Astrocyte of the cerebellum (primary cell): ENCODE data around the gene CX3CL1.
A peak's percentile ranks its signal among the peaks of the same experiment; 100 is the strongest.
"Not testable (repeated sequence)": the region's sequence is repeated elsewhere in the genome, so short reads cannot be mapped to it uniquely, and the experiment has no call there.

Experiments
- DNase-seq: peaks from one replicate; pipeline ENCODE4 v3.0.0-alpha.2; 2011; ENCODE audit warnings: low read depth
- H3K4me3 ChIP-seq: 2 replicates; pipeline ENCODE4 v1.5.1; 2011; ENCODE audit warnings: mild to moderate bottlenecking, low read depth, low read length, moderate library complexity
- CTCF ChIP-seq: IDR thresholded peaks from 2 replicates; pipeline ENCODE4 v1.5.1; 2012; ENCODE audit warnings: low read length, low read depth, moderate library complexity, mild to moderate bottlenecking; ENCODE audit errors: missing control alignments
- in situ Hi-C: cut with HindIII; loops from 2 replicates; pipeline ENCODE4 v1.10.0; 2017; ENCODE audit warnings: low sequenced_read_pairs

Gene CX3CL1

GRCh38 chr16:57335366-57335765 lies 36.9 kb upstream of the CX3CL1 start:
- no peak for TF ChIP-seq CTCF
- in situ Hi-C loops = no loop called here
- DNase-seq = no peak

GRCh38 chr16:57341062-57341440 lies 31.2 kb upstream of the CX3CL1 start:
- no peak overlapping the region for H3K4me3 ChIP-seq
- DNase-seq = no peak
- in situ Hi-C loops = loop anchor here (5.0 kb wide), 1 partner anchor 46 kb away; no protein-coding TSS in a partner anchor
- TF ChIP-seq CTCF = no peak

More at GRCh38 chr16:57335366-57335765, 36.9 kb upstream of the CX3CL1 start:
- no peak overlapping the region for H3K4me3 ChIP-seq

- in situ Hi-C loops = loop anchor here (5.0 kb wide), 1 partner anchor 46 kb away; no protein-coding TSS in a partner anchor
- DNase-seq = peak; percentile 81
- no peak overlapping the region for H3K4me3 ChIP-seq
- TF ChIP-seq CTCF = no peak
Observed at GRCh38 chr16:57341441-57342303, 30.6 kb upstream of the CX3CL1 start.

GRCh38 chr16:57342606-57343005 lies 29.7 kb upstream of the CX3CL1 start:
- in situ Hi-C loops = loop anchor here (5.0 kb wide), 1 partner anchor 45 kb away; no protein-coding TSS in a partner anchor
- DNase-seq, H3K4me3 ChIP-seq: not testable (repeated sequence)

GRCh38 chr16:57343221-57343620 lies 29.1 kb upstream of the CX3CL1 start:
- no peak overlapping the region for H3K4me3 ChIP-seq
- no peak for TF ChIP-seq CTCF
- DNase-seq = no peak
- in situ Hi-C loops = loop anchor here (5.0 kb wide), 1 partner anchor 44 kb away; no protein-coding TSS in a partner anchor

- H3K4me3 ChIP-seq, DNase-seq: not testable (repeated sequence)
- in situ Hi-C loops = loop anchor here (5.0 kb wide), 1 partner anchor 43 kb away; no protein-coding TSS in a partner anchor
Observed at GRCh38 chr16:57344094-57344493, 28.2 kb upstream of the CX3CL1 start.

GRCh38 chr16:57345021-57345420 lies 27.3 kb upstream of the CX3CL1 start:
- no peak for TF ChIP-seq CTCF
- H3K4me3 ChIP-seq = no peak overlapping the region
- DNase-seq = no peak
- in situ Hi-C loops = no loop called here
